NCI-H146 (cell line): ENCODE results near the gene CALN1.

Experiments used
- DNase-seq: peaks from one replicate; lab custom pipeline; 2025; lab: John Stamatoyannopoulos, UW

CALN1 gene

DNA sequence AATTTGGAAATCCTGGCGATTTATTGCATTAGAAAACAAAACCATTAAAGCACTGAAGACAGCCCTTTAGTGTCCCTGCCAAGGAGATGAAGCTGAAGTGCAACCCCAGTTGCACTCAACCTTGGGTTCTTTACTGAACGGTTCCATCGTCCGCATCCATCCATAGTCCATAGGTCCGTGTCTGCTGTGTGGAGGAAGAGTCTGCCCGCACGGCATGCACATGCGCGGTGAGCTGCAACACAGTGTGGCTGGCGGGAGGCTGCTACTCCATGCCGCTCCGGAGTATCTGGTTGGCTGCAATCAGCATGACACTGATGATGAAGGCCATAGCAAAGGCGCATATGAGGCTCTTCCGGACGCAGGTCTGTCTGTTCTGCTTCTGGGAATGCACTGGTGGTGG lies 624.6 kb downstream of the CALN1 start:
- DNase-seq, result no peak

GRCh38 chr7:71785216-71785615 lies 626.9 kb downstream of the CALN1 start:
- DNase-seq, result no peak

- no peak for DNase-seq
Observed at GRCh38 chr7:71784781-71785180, 627.4 kb downstream of the CALN1 start.

GRCh38 chr7:71784180-71784579 lies 628.0 kb downstream of the CALN1 start:
- DNase-seq, result no peak

GRCh38 chr7:71783779-71784178 lies 628.4 kb downstream of the CALN1 start:
- no peak for DNase-seq

- no peak for DNase-seq
Observed at GRCh38 chr7:71782051-71782450, 630.1 kb downstream of the CALN1 start.

- DNase-seq, result no peak
Observed at GRCh38 chr7:71780282-71780681, 631.9 kb downstream of the CALN1 start.

- DNase-seq, result no peak
Observed at GRCh38 chr7:71777278-71777677, 634.9 kb downstream of the CALN1 start.

- no peak for DNase-seq
Observed at GRCh38 chr7:71776726-71777125, 635.4 kb downstream of the CALN1 start.

GRCh38 chr7:71775648-71776047 lies 636.5 kb downstream of the CALN1 start:
- DNase-seq, result no peak

GRCh38 chr7:71772779-71773178 lies 639.4 kb downstream of the CALN1 start:
- no peak for DNase-seq

- no peak for DNase-seq
Observed at GRCh38 chr7:71770269-71770907, 641.8 kb downstream of the CALN1 start.

- DNase-seq, result no peak
Observed at GRCh38 chr7:71769326-71769725, 642.8 kb downstream of the CALN1 start.

DNA sequence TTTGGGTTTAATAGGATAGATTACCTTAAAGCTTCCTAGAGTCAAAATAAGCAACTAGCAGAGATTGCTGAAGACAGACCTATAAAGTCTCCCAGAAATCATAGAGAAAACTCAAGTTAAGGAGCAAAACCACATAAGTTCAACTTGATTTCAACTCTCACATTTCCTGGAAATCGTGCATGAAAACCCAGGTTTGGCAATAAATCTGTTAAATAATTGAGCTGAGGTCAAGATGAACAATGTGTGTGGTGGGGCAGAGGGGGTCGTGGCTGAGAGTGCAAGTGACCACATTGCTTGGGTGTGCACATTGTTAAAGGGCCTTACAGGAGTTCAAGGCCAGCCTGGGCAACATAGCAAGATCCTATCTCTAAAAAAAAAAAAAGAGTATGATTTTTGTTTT lies 643.7 kb downstream of the CALN1 start:
- DNase-seq, result no peak

DNA sequence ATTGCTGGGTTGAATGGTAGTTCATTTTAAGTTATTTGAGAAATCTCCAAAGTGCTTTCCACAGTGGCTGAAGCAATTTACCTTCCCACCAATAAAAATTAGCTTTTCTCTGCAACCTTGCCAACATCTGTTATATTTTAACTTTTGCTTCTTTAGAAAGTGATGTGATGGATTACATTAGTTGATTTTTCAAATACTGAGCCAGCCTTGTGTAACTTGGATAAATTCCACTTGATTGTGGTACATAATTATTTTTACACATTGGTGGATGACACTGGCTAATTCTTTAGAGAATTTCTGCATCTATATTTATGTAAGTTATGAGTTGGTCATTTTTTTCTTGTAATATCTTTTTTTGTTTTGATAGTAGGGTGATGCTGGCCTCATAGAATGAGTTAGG lies 646.1 kb downstream of the CALN1 start:
- DNase-seq, result no peak

DNA sequence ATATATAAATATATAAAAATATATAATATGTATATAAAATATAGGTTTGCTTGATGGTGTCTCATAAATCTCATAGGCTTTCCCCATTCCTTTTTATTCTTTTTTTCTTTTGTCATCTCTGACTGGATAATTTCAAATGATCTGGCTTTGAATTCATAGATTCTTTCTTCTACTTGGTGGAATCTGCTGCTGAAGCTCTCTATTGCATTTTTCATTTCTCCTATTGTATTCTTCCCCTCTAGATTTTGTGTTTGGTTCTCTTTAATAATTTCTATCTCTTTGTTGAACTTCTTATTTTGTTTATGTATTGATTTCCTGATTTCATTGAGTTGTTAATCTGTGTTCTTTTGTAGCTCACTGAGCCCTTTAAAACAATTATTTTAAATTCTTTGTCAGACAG lies 650.8 kb downstream of the CALN1 start:
- DNase-seq, result no peak

DNA sequence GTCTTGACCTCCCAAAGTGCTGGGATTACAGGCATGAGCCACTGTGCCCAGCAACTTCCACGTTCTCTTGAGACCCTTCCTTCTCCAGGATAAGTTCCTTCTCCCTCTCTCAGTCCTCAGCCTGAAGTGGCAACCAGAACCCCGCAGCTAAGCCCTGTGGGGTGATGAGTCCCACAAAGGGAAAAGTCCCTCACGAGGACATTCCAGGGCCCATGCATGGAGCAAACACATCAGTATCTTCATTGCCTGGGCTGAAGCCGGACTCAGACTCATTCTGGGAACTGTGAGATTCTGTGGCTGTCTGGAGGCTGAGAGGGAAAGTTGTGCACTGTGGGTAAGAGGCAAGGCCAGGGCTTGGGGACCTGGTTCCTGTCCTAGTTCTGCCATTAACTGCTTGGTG lies 657.3 kb downstream of the CALN1 start:
- DNase-seq, result no peak

GRCh38 chr7:71753956-71754664 lies 658.0 kb downstream of the CALN1 start:
- no peak for DNase-seq

DNA sequence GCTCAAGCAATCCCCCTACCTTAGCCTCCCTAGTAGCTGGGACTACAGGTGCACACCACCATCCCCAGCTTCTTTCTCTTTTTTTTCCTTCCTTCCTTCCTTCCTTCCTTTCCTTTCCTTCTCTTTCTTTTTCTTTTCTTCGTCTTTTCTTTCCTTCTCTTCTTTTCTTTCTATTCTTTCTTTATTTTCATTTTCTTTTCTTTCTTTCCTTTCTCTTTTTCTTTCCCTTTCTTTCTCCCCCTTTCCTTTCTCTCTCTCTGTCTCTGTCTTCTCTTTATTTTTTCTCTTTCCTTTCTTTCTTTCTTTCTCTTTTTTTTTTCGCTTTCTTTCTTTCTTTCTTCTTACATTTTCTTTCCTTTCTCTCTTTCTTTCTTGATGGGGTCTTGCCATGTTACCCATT lies 658.9 kb downstream of the CALN1 start:
- DNase-seq, result no peak

DNA sequence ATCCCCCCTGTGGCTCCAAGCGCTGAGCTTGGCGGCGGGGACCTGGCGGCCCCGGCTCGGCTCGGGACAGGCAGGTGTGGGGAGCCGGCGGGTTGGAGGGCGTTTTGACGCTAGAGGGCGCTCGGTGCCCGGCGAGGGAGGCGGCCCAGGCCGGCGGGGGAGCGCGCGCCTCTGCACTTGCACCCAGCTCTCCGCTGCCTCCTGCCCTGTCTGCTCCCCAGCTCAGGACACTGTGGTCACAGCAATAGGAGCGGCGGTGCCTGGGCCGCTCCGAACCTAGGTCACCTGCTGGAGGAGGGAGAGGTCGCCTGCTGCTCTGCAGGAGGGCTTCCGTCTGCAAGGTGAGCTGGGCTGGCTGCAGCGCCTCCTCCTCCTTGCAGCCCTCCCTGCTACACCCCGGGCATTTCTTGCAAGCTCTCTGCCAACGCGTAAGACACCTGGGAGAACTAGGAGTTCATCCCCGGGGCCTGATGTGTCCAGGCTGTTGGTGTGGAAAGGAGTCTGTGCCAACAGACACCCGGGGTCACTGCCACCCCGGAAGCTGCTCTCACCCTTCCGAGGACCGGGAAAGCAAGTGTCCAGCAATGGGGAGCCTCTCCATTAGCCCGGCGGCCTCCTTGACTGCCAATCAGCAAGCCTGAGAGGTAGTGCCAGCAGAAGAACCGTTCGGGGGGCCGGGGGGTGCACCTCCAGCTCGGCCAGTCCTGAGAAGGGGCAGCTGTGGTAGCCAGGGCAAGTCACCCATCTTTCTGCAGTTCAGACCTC lies 659.8 kb downstream of the CALN1 start:
- DNase-seq, result peak; percentile 63

DNA sequence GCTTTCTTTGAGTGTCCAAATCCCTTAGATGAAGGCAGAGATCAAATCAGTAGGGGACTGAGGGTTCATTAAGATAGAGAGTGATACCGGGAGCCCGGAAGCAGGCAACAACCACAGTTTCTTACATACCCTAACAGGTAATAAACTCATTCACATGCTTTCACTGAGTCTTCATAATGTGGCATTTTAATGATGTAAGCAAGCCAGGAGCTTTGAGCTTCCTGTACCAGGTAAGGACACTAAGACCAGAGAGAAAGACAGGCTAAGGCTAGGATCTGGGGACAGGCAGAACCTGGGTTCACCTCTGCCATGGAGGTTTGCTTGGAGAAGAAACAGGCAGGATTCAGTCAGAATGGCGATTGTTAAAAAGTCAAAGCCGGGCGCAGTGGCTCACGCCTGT lies 661.8 kb downstream of the CALN1 start:
- no peak for DNase-seq

- no peak for DNase-seq
Observed at GRCh38 chr7:71746006-71746405, 666.1 kb downstream of the CALN1 start.

GRCh38 chr7:71740174-71740560 lies 672.0 kb downstream of the CALN1 start:
- DNase-seq, result no peak
